GM23338 (cell line): ENCODE measurements around the gene FAM221A. TPM values are rescaled to one million over a fixed set of nuclear protein-coding genes. Genes with fewer than 3 reads are reported as not detected.

Experiments
- ATAC-seq: fragments of 200-7000 bp; cut with Tn5 transposase; 3 replicates; pipeline ENCODE4 v1.9.1; 2020
- DNase-seq: peaks from one replicate; pipeline ENCODE4 v3.0.0-alpha.2; 2015; ENCODE audit warnings: low spot score
- H2AFZ ChIP-seq: fragments of 200-600 bp; sonication (generic); 2 replicates; pipeline ENCODE4 v1.8.0; 2016; ENCODE audit warnings: antibody characterized with exemption, mild to moderate bottlenecking, moderate library complexity
- H3F3A ChIP-seq: fragments of 200-600 bp; sonication (generic); replicated peaks from 2 replicates; pipeline ENCODE4 v1.8.0; 2017; ENCODE audit warnings: antibody characterized with exemption, mixed run types, low read depth
- H3K27ac ChIP-seq: fragments of 200-600 bp; sonication (generic); 2 replicates; pipeline ENCODE4 v1.6.1; 2016; ENCODE audit warnings: low read depth
- H3K27me3 ChIP-seq: fragments of 200-600 bp; sonication (generic); 2 replicates; pipeline ENCODE4 v1.8.0; 2016; ENCODE audit warnings: mild to moderate bottlenecking, mixed run types, moderate library complexity; ENCODE audit not compliant: insufficient read depth
- H3K36me3 ChIP-seq: fragments of 200-600 bp; sonication (generic); 2 replicates; pipeline ENCODE4 v1.8.0; 2016; ENCODE audit warnings: mild to moderate bottlenecking; ENCODE audit not compliant: insufficient read depth
- H3K4me1 ChIP-seq: fragments of 200-600 bp; sonication (generic); 2 replicates; pipeline ENCODE4 v1.8.0; 2016; ENCODE audit warnings: mild to moderate bottlenecking, moderate library complexity; ENCODE audit not compliant: insufficient read depth
- H3K4me2 ChIP-seq: fragments of 200-600 bp; sonication (generic); 2 replicates; pipeline ENCODE4 v1.7.1; 2017; ENCODE audit warnings: mixed run types
- H3K4me3 ChIP-seq: fragments of 200-600 bp; sonication (generic); 2 replicates; pipeline ENCODE4 v1.6.1; 2016; ENCODE audit warnings: mixed run types
- H3K79me2 ChIP-seq: fragments of 200-600 bp; sonication (generic); replicated peaks from 2 replicates; pipeline ENCODE4 v1.8.0; 2017; ENCODE audit warnings: mild to moderate bottlenecking; ENCODE audit not compliant: insufficient read depth
- H3K9me2 ChIP-seq: fragments of 200-600 bp; sonication (generic); 2 replicates; pipeline ENCODE4 v1.8.0; 2017; ENCODE audit not compliant: insufficient read depth
- H4K20me1 ChIP-seq: fragments of 200-600 bp; sonication (generic); replicated peaks from 2 replicates; pipeline ENCODE4 v1.8.0; 2017; ENCODE audit warnings: mild to moderate bottlenecking; ENCODE audit not compliant: insufficient read depth
- H3K27ac Mint-ChIP-seq: 2 replicates; pipeline ENCODE4 v1.8.0; 2020; ENCODE audit warnings: inconsistent platforms, mild to moderate bottlenecking, moderate library complexity, mixed read lengths
- H3K27me3 Mint-ChIP-seq: 3 replicates; pipeline ENCODE4 v1.8.0; 2022; ENCODE audit warnings: low read depth, mild to moderate bottlenecking, moderate library complexity, mixed read lengths, inconsistent platforms; ENCODE audit not compliant: insufficient read depth, poor library complexity
- H3K36me3 Mint-ChIP-seq: 3 replicates; pipeline ENCODE4 v1.8.0; 2021; ENCODE audit warnings: low read depth, mild to moderate bottlenecking, inconsistent platforms, moderate library complexity, mixed read lengths
- H3K4me1 Mint-ChIP-seq: 3 replicates; pipeline ENCODE4 v1.8.0; 2020; ENCODE audit warnings: mild to moderate bottlenecking, inconsistent platforms, mixed read lengths
- H3K4me3 Mint-ChIP-seq: 3 replicates; pipeline ENCODE4 v1.8.0; 2021; ENCODE audit warnings: moderate library complexity, mild to moderate bottlenecking, inconsistent platforms, mixed read lengths
- H3K9me3 Mint-ChIP-seq: 3 replicates; pipeline ENCODE4 v1.8.0; 2020; ENCODE audit warnings: moderate library complexity, mild to moderate bottlenecking, inconsistent platforms, mixed read lengths
- JUNB ChIP-seq: IDR thresholded peaks from one replicate; pipeline ENCODE4 v1.6.1; 2016; ENCODE audit warnings: antibody characterized with exemption; ENCODE audit not compliant: unreplicated experiment
- NANOG ChIP-seq: IDR thresholded peaks from 2 replicates; pipeline ENCODE4 v1.6.1; 2016; ENCODE audit warnings: antibody characterized with exemption, borderline replicate concordance
- POLR2AphosphoS5 ChIP-seq: IDR thresholded peaks from 2 replicates; pipeline ENCODE4 v1.6.1; 2016; ENCODE audit warnings: antibody characterized with exemption, low read depth
- STAT1 ChIP-seq: IDR thresholded peaks from one replicate; pipeline ENCODE4 v1.6.1; 2016; ENCODE audit warnings: antibody characterized with exemption; ENCODE audit not compliant: unreplicated experiment
- polyA plus RNA-seq: library from polyadenylated mRNA; unstranded; fragments of >200 nt; fragmentation: Nextera tagmentation; extraction: Ambion mirVana; gene quantifications from 2 replicates; pipeline ENCODE4 v1.2.1, GENCODE V29; 2016
- total RNA-seq: library from RNA; depleted of rRNA; stranded (reverse); fragments of >200 nt; shearing (Covaris generic); gene quantifications from 2 replicates; pipeline ENCODE4 v1.2.3, GENCODE V29; 2014
- TF ChIP-seq, protein P1 (sequence below): IDR thresholded peaks from 2 replicates; pipeline ENCODE4 v1.6.1; 2016; ENCODE audit warnings: antibody characterized with exemption
- TF ChIP-seq, protein P2 (sequence below): fragments of 250-450 bp; sonication (Bioruptor Pico); IDR thresholded peaks from 2 replicates; pipeline ENCODE4 v1.5.0; 2020; ENCODE audit warnings: mild to moderate bottlenecking, moderate library complexity
- TF ChIP-seq, protein P3 (sequence below), 2 experiments: fragments of 200-600 bp in 1 of 2; sonication (generic) in 1 of 2; conservative IDR thresholded peaks; 2 replicates each; pipeline versions ENCODE4 v1.5.1 to v1.6.1; 2016 to 2017; ENCODE audit warnings: antibody characterized with exemption in 2 of 2, low read depth in 2 of 2, mild to moderate bottlenecking in 2 of 2, moderate library complexity in 1 of 2

The FAM221A gene
- total and polyA plus RNA-seq, 2 experiments from 2014 or later, result 31.4 to 35.7 TPM

DNA sequence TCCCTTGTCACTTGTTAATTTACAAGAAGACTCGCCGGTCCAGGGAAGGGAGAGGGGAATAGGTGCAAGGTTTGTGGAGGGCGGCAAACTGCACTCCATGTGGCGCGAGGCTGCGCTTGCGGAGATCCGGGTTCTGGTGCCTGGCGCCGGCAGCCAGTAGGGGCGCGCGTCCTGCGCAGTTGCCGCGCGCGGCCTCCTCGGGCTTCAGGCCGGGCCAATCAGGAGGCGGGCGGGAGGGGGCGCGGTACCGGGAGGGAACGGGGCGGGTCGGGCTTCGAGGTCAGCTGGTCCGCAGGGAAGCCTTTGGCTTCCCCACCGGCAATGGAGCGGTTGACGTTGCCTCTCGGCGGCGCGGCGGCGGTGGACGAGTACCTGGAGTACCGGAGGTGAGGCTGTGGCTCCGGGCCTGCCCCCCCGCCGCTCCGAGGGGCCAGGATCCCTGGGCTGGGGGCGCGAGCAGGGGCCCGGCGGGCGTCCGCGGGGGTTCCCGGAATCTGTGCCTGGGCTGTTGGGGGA is at the start of gene FAM221A (continued):
- TF ChIP-seq POLR2AphosphoS5, result peak; percentile 45

DNA sequence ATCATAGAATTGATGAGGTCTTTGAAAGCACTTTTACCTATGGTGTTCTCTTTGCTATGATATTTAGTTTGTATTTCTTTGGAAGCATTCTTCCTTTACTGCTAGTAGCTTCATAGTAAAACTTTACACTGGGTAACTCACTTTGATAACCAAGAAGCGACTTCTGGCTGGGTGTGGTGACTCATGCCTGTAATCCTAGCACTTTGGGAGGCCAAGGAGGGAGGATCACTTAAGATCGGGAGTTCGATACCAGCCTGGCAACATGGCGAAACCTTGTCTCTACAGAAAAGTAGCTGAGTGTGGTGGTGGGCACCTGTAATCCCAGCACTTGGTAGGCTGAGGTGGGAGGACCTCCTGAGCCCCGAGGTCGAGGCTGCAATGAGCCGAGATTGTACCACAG is 46.6 kb upstream of the FAM221A start:
- no peak for DNase-seq
- no peak for ATAC-seq

DNA sequence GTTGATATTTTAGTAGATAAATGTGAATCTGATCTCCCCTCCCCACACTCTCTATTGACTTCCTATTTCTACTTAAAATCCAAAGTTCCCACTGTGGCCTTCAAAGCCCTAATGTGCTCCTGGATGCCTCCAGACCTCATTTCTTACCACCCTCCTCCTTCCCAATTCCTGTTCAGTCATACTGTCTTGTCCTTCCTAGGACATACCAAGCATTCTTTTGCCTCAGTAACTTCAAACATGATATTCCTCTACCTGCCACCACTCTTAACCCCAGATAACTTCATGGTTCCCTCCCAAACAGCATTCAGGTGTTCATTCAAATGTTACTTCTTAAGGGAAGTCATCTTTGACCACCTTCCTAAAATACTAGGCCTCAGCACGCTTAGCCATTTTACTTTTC is 34.2 kb upstream of the FAM221A start:
- no peaks in the 10 kb centered on the region for H4K20me1 ChIP-seq
- no peaks in the 10 kb centered on the region for H3F3A ChIP-seq
- H2AFZ ChIP-seq, result no peak overlapping the region
- no peak overlapping the region for H3K27ac ChIP-seq
- H3K4me3 ChIP-seq, result no peak overlapping the region
- peak overlapping the region; percentile 31; the same call in 1 of the 2 replicates for H3K27ac Mint-ChIP-seq
- no peak overlapping the region for H3K4me2 ChIP-seq
- no peak overlapping the region for H3K4me3 Mint-ChIP-seq
- no peaks in the 10 kb centered on the region for H3K36me3 ChIP-seq
- no peaks in the 10 kb centered on the region for H3K27me3 Mint-ChIP-seq
- ATAC-seq (peak; percentile 45; the same call in 1 of the 3 replicates), DNase-seq (peak; percentile 45)
- no peaks in the 10 kb centered on the region for H3K9me2 ChIP-seq
- no peaks in the 10 kb centered on the region for H3K36me3 Mint-ChIP-seq
- no peaks in the 10 kb centered on the region for H3K27me3 ChIP-seq
- H3K4me1 ChIP-seq, result no peaks in the 10 kb centered on the region
- H3K4me1 Mint-ChIP-seq, result peaks cover 4% of the 10 kb centered on the region; the same call in 2 of the 3 replicates
- H3K9me3 Mint-ChIP-seq, result 0 out of 3 replicates have a peak, but pooled peaks cover 3% of the 10 kb centered on the region
- H3K79me2 ChIP-seq, result no peaks in the 10 kb centered on the region
- TF ChIP-seq STAT1 (no peak), JUNB (no peak), NANOG (no peak)
- TF ChIP-seq, protein P1, sequence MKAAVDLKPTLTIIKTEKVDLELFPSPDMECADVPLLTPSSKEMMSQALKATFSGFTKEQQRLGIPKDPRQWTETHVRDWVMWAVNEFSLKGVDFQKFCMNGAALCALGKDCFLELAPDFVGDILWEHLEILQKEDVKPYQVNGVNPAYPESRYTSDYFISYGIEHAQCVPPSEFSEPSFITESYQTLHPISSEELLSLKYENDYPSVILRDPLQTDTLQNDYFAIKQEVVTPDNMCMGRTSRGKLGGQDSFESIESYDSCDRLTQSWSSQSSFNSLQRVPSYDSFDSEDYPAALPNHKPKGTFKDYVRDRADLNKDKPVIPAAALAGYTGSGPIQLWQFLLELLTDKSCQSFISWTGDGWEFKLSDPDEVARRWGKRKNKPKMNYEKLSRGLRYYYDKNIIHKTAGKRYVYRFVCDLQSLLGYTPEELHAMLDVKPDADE, result no peak
- TF ChIP-seq, protein P2, sequence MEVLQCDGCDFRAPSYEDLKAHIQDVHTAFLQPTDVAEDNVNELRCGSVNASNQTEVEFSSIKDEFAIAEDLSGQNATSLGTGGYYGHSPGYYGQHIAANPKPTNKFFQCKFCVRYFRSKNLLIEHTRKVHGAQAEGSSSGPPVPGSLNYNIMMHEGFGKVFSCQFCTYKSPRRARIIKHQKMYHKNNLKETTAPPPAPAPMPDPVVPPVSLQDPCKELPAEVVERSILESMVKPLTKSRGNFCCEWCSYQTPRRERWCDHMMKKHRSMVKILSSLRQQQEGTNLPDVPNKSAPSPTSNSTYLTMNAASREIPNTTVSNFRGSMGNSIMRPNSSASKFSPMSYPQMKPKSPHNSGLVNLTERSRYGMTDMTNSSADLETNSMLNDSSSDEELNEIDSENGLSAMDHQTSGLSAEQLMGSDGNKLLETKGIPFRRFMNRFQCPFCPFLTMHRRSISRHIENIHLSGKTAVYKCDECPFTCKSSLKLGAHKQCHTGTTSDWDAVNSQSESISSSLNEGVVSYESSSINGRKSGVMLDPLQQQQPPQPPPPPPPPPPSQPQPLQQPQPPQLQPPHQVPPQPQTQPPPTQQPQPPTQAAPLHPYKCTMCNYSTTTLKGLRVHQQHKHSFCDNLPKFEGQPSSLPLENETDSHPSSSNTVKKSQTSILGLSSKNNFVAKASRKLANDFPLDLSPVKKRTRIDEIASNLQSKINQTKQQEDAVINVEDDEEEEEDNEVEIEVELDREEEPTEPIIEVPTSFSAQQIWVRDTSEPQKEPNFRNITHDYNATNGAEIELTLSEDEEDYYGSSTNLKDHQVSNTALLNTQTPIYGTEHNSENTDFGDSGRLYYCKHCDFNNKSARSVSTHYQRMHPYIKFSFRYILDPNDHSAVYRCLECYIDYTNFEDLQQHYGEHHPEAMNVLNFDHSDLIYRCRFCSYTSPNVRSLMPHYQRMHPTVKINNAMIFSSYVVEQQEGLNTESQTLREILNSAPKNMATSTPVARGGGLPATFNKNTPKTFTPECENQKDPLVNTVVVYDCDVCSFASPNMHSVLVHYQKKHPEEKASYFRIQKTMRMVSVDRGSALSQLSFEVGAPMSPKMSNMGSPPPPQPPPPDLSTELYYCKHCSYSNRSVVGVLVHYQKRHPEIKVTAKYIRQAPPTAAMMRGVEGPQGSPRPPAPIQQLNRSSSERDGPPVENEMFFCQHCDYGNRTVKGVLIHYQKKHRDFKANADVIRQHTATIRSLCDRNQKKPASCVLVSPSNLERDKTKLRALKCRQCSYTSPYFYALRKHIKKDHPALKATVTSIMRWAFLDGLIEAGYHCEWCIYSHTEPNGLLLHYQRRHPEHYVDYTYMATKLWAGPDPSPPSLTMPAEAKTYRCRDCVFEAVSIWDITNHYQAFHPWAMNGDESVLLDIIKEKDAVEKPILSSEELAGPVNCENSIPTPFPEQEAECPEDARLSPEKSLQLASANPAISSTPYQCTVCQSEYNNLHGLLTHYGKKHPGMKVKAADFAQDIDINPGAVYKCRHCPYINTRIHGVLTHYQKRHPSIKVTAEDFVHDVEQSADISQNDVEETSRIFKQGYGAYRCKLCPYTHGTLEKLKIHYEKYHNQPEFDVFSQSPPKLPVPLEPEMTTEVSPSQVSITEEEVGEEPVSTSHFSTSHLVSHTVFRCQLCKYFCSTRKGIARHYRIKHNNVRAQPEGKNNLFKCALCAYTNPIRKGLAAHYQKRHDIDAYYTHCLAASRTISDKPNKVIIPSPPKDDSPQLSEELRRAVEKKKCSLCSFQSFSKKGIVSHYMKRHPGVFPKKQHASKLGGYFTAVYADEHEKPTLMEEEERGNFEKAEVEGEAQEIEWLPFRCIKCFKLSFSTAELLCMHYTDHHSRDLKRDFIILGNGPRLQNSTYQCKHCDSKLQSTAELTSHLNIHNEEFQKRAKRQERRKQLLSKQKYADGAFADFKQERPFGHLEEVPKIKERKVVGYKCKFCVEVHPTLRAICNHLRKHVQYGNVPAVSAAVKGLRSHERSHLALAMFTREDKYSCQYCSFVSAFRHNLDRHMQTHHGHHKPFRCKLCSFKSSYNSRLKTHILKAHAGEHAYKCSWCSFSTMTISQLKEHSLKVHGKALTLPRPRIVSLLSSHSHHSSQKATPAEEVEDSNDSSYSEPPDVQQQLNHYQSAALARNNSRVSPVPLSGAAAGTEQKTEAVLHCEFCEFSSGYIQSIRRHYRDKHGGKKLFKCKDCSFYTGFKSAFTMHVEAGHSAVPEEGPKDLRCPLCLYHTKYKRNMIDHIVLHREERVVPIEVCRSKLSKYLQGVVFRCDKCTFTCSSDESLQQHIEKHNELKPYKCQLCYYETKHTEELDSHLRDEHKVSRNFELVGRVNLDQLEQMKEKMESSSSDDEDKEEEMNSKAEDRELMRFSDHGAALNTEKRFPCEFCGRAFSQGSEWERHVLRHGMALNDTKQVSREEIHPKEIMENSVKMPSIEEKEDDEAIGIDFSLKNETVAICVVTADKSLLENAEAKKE (CRISPR knock-in tag), result no peak

More for the DNA sequence above, 46.6 kb upstream of the FAM221A start:
- TF ChIP-seq STAT1, result no peak
- TF ChIP-seq, protein P1, result no peak
- TF ChIP-seq, protein P3, sequence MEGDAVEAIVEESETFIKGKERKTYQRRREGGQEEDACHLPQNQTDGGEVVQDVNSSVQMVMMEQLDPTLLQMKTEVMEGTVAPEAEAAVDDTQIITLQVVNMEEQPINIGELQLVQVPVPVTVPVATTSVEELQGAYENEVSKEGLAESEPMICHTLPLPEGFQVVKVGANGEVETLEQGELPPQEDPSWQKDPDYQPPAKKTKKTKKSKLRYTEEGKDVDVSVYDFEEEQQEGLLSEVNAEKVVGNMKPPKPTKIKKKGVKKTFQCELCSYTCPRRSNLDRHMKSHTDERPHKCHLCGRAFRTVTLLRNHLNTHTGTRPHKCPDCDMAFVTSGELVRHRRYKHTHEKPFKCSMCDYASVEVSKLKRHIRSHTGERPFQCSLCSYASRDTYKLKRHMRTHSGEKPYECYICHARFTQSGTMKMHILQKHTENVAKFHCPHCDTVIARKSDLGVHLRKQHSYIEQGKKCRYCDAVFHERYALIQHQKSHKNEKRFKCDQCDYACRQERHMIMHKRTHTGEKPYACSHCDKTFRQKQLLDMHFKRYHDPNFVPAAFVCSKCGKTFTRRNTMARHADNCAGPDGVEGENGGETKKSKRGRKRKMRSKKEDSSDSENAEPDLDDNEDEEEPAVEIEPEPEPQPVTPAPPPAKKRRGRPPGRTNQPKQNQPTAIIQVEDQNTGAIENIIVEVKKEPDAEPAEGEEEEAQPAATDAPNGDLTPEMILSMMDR (conservative IDR thresholded peaks at IDR 0.05; ENCODE audit: low read depth in 2 of 2), result no peak
- no peaks in the 10 kb centered on the region for H3K9me2 ChIP-seq
- H2AFZ ChIP-seq, result no peak overlapping the region
- no peaks in the 10 kb centered on the region for H3K27me3 ChIP-seq
- no peak overlapping the region for H3K4me2 ChIP-seq
- H3K27me3 Mint-ChIP-seq, result peaks cover 4% of the 10 kb centered on the region
- H3K4me3 ChIP-seq, result no peak overlapping the region
- H3K36me3 ChIP-seq, result no peaks in the 10 kb centered on the region
- no peaks in the 10 kb centered on the region; the same call in 2 of the 3 replicates for H3K4me1 Mint-ChIP-seq
- no peak overlapping the region for H3K27ac ChIP-seq
- H3K4me1 ChIP-seq, result no peaks in the 10 kb centered on the region
- H3K27ac Mint-ChIP-seq, result no peak overlapping the region
- H3K79me2 ChIP-seq, result no peaks in the 10 kb centered on the region
- H3K4me3 Mint-ChIP-seq, result no peak overlapping the region
- peaks cover 8% of the 10 kb centered on the region for H3K36me3 Mint-ChIP-seq
- no peaks in the 10 kb centered on the region for H4K20me1 ChIP-seq
- H3K9me3 Mint-ChIP-seq, result peaks cover 12% of the 10 kb centered on the region
- H3F3A ChIP-seq, result no peaks in the 10 kb centered on the region
